Measurements from ENCODE around the gene TTI1. TPM values are rescaled to one million over a fixed set of nuclear protein-coding genes. Genes with fewer than 3 reads are reported as not detected.
A peak's percentile ranks its signal among the peaks of the same experiment; 100 is the strongest.

TTI1 gene
- total RNA-seq, 2 donors from 2014 or later = 14.8 to 26.2 TPM

DNA sequence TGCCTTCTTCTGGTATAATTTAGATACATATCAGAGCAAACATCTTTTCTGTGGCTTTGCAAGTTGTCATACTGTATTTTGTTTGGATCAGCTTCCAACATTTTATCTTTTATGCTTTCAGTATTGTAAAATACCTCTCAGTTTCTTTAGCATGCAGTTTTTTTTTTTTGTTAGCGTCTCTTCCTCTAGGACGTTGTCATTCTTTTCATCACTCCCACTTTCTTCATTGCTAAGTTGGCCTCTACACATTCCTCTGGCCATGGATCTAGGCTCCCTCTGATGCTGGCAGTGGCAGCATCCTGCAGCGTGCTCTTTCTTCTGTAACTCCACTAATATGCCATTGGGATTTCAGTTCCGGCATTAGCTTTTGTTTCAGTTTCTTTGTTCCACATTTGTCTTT, 22.0 kb upstream of the TTI1 start:
- H3K9me3 ChIP-seq = no peaks in the 10 kb centered on the region
- no peak overlapping the region for H3K27ac ChIP-seq
- intact Hi-C loops (cut with DNase I) = loop anchor here (10.0 kb wide), 1 partner anchor 270 kb away; no protein-coding TSS in a partner anchor
- no peak overlapping the region for H3K4me3 ChIP-seq
- no peaks in the 10 kb centered on the region for H3K27me3 ChIP-seq (replicated peaks; ENCODE audit: insufficient read depth)
- no peaks in the 10 kb centered on the region for H3K4me1 ChIP-seq (replicated peaks)
- TF ChIP-seq POLR2AphosphoS5 (IDR thresholded peaks at IDR 0.05) = no peak
- TF ChIP-seq, protein P1, sequence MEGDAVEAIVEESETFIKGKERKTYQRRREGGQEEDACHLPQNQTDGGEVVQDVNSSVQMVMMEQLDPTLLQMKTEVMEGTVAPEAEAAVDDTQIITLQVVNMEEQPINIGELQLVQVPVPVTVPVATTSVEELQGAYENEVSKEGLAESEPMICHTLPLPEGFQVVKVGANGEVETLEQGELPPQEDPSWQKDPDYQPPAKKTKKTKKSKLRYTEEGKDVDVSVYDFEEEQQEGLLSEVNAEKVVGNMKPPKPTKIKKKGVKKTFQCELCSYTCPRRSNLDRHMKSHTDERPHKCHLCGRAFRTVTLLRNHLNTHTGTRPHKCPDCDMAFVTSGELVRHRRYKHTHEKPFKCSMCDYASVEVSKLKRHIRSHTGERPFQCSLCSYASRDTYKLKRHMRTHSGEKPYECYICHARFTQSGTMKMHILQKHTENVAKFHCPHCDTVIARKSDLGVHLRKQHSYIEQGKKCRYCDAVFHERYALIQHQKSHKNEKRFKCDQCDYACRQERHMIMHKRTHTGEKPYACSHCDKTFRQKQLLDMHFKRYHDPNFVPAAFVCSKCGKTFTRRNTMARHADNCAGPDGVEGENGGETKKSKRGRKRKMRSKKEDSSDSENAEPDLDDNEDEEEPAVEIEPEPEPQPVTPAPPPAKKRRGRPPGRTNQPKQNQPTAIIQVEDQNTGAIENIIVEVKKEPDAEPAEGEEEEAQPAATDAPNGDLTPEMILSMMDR (IDR thresholded peaks at IDR 0.05) = no peak
- no peak for TF ChIP-seq POLR2A (IDR thresholded peaks at IDR 0.05)
- no peak for DNase-seq (ENCODE audit: low spot score)
- 28% methylated on average over 4 of the region's 4 CpGs for WGBS
- H3K36me3 ChIP-seq = no peaks in the 10 kb centered on the region

- DNase-seq (ENCODE audit: low spot score) = no peak
- H3K9me3 ChIP-seq = no peaks in the 10 kb centered on the region
- intact Hi-C loops (cut with DNase I) = loop anchor here (10.0 kb wide), 1 partner anchor 270 kb away; no protein-coding TSS in a partner anchor
- H3K4me1 ChIP-seq (replicated peaks) = no peaks in the 10 kb centered on the region
- H3K4me3 ChIP-seq = no peak overlapping the region
- no peaks in the 10 kb centered on the region for H3K27me3 ChIP-seq (replicated peaks; ENCODE audit: insufficient read depth)
- WGBS = 85% methylated on average over 2 of the region's 2 CpGs
- no peak for TF ChIP-seq POLR2AphosphoS5 (IDR thresholded peaks at IDR 0.05)
- TF ChIP-seq, protein P1 (IDR thresholded peaks at IDR 0.05) = no peak
- no peak for TF ChIP-seq POLR2A (IDR thresholded peaks at IDR 0.05)
- H3K27ac ChIP-seq = no peak overlapping the region
- H3K36me3 ChIP-seq = no peaks in the 10 kb centered on the region
Observed at GRCh38 chr20:38054647-38055046, 21.4 kb upstream of the TTI1 start.

DNA sequence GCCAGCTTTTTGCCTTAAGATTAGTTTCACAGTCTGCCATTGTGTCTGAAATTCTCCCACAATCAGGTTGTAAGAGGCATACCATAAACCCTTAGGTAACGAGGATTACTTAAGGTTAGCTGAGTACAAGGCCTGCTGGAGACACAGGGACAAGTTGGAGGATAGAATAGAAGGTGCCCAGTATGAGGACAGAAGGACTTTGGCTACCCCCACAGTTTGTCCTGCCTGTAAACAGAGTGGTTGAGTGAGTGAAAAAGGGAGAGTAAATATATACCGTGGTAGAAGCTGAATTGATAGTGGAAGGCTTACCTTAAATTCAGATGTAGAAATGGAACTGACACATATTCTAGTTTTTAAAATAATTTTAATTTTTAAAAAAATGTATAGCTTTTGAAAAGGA, 19.6 kb upstream of the TTI1 start:
- Histone ChIP-seq H3K9me3 (no peaks in the 10 kb centered on the region), H3K27me3 (replicated peaks; ENCODE audit: insufficient read depth) (no peaks in the 10 kb centered on the region), H3K4me1 (replicated peaks) (no peaks in the 10 kb centered on the region), H3K36me3 (no peaks in the 10 kb centered on the region), H3K4me3 (no peak overlapping the region), H3K27ac (no peak overlapping the region)
- WGBS = 65% methylated on average over 2 of the region's 2 CpGs
- TF ChIP-seq, protein P1 (IDR thresholded peaks at IDR 0.05) = no peak
- no peak for TF ChIP-seq POLR2A (IDR thresholded peaks at IDR 0.05)
- TF ChIP-seq POLR2AphosphoS5 (IDR thresholded peaks at IDR 0.05) = no peak
- intact Hi-C loops (cut with DNase I) = loop anchor here (10.0 kb wide), 1 partner anchor 272 kb away; no protein-coding TSS in a partner anchor
- no peak for DNase-seq (ENCODE audit: low spot score)

- Histone ChIP-seq H3K36me3 (no peaks in the 10 kb centered on the region), H3K9me3 (no peaks in the 10 kb centered on the region), H3K4me3 (no peak overlapping the region), H3K27ac (no peak overlapping the region), H3K27me3 (replicated peaks; ENCODE audit: insufficient read depth) (no peaks in the 10 kb centered on the region), H3K4me1 (replicated peaks) (no peaks in the 10 kb centered on the region)
- DNase-seq (ENCODE audit: low spot score) = no peak
- no peak for TF ChIP-seq POLR2A (IDR thresholded peaks at IDR 0.05)
- intact Hi-C loops (cut with DNase I) = loop anchor here (10.0 kb wide), 1 partner anchor 274 kb away; no protein-coding TSS in a partner anchor
- 68% methylated on average over 1 of the region's 1 CpG for WGBS
Observed at GRCh38 chr20:38050686-38051085, 17.4 kb upstream of the TTI1 start.

DNA sequence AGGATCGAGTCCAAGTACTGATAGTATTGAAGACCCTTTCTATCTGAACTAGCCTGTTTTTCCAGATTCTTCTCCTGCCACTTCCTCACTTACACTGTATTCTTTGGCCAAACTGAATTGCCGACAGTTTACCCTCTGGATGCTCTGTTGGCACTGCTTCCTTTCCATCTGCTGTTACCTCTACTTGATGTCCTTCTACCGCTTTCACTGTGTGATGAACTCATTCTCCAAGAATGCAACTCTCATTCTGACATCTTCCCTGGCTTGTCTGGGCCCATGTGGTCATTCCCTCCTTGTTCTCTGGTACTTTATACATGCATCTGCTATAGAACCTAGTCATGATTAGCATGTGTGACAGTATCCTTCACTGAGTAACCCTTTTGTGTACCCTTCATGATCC, 16.5 kb upstream of the TTI1 start:
- no peaks in the 10 kb centered on the region for H3K9me3 ChIP-seq
- peak; percentile 24 for DNase-seq (ENCODE audit: low spot score)
- intact Hi-C loops (cut with DNase I) = loop anchor here (10.0 kb wide), 1 partner anchor 275 kb away; no protein-coding TSS in a partner anchor
- H3K4me1 ChIP-seq (replicated peaks) = no peaks in the 10 kb centered on the region
- H3K4me3 ChIP-seq = no peak overlapping the region
- no peaks in the 10 kb centered on the region for H3K36me3 ChIP-seq
- no peaks in the 10 kb centered on the region for H3K27me3 ChIP-seq (replicated peaks; ENCODE audit: insufficient read depth)
- WGBS = 30% methylated on average over 3 of the region's 3 CpGs
- no peak overlapping the region for H3K27ac ChIP-seq
- TF ChIP-seq POLR2A (IDR thresholded peaks at IDR 0.05) (no peak), POLR2AphosphoS5 (IDR thresholded peaks at IDR 0.05) (peak; percentile 41)
- TF ChIP-seq, protein P1 (IDR thresholded peaks at IDR 0.05) = no peak

Data from prostate gland (tissue), 2 donors.